ENCODE measurements around the gene PIP4K2A.

The PIP4K2A gene

GRCh38 chr10:22643116-22643515 lies 71.3 kb downstream of the PIP4K2A start:
- no peak for DNase-seq (ENCODE audit: low read depth in 2 of 3, low spot score in 1 of 3)

- no peak for DNase-seq (ENCODE audit: low read depth in 2 of 3, low spot score in 1 of 3)
Observed at GRCh38 chr10:22641743-22642142, 72.6 kb downstream of the PIP4K2A start.

GRCh38 chr10:22640359-22640758 lies 74.0 kb downstream of the PIP4K2A start:
- no peak for DNase-seq (ENCODE audit: low read depth in 2 of 3, low spot score in 1 of 3)

GRCh38 chr10:22638863-22639262 lies 75.5 kb downstream of the PIP4K2A start:
- DNase-seq (ENCODE audit: low read depth in 2 of 3, low spot score in 1 of 3): no peak

GRCh38 chr10:22637491-22637890 lies 76.9 kb downstream of the PIP4K2A start:
- DNase-seq (ENCODE audit: low read depth in 2 of 3, low spot score in 1 of 3): no peak

GRCh38 chr10:22635650-22636049 lies 78.7 kb downstream of the PIP4K2A start:
- no peak for DNase-seq (ENCODE audit: low read depth in 2 of 3, low spot score in 1 of 3)

- no peak for DNase-seq (ENCODE audit: low read depth in 2 of 3, low spot score in 1 of 3)
Observed at GRCh38 chr10:22634606-22635459, 79.5 kb downstream of the PIP4K2A start.

GRCh38 chr10:22634093-22634492 lies 80.3 kb downstream of the PIP4K2A start:
- DNase-seq (ENCODE audit: low read depth in 2 of 3, low spot score in 1 of 3): no peak

- no peak for DNase-seq (ENCODE audit: low read depth in 2 of 3, low spot score in 1 of 3)
Observed at GRCh38 chr10:22633528-22633927, 80.8 kb downstream of the PIP4K2A start.

GRCh38 chr10:22633106-22633505 lies 81.3 kb downstream of the PIP4K2A start:
- DNase-seq (ENCODE audit: low read depth in 2 of 3, low spot score in 1 of 3): no peak

- DNase-seq (ENCODE audit: low read depth in 2 of 3, low spot score in 1 of 3): no peak
Observed at GRCh38 chr10:22631646-22632278, 82.6 kb downstream of the PIP4K2A start.

GRCh38 chr10:22631185-22631584 lies 83.2 kb downstream of the PIP4K2A start:
- DNase-seq (ENCODE audit: low read depth in 2 of 3, low spot score in 1 of 3): no peak

- no peak for DNase-seq (ENCODE audit: low read depth in 2 of 3, low spot score in 1 of 3)
Observed at GRCh38 chr10:22630234-22631174, 83.9 kb downstream of the PIP4K2A start.

GRCh38 chr10:22629852-22630233 lies 84.5 kb downstream of the PIP4K2A start:
- no peak for DNase-seq (ENCODE audit: low read depth in 2 of 3, low spot score in 1 of 3)

GRCh38 chr10:22629126-22629525 lies 85.3 kb downstream of the PIP4K2A start:
- no peak for DNase-seq (ENCODE audit: low read depth in 2 of 3, low spot score in 1 of 3)

GRCh38 chr10:22628309-22628708 lies 86.1 kb downstream of the PIP4K2A start:
- DNase-seq (ENCODE audit: low read depth in 2 of 3, low spot score in 1 of 3): no peak

- DNase-seq (ENCODE audit: low read depth in 2 of 3, low spot score in 1 of 3): no peak
Observed at GRCh38 chr10:22626784-22627183, 87.6 kb downstream of the PIP4K2A start.

- DNase-seq (ENCODE audit: low read depth in 2 of 3, low spot score in 1 of 3): no peak
Observed at GRCh38 chr10:22625516-22626290, 88.7 kb downstream of the PIP4K2A start.

- no peak for DNase-seq (ENCODE audit: low read depth in 2 of 3, low spot score in 1 of 3)
Observed at GRCh38 chr10:22624287-22624738, 90.1 kb downstream of the PIP4K2A start.

GRCh38 chr10:22623633-22624253 lies 90.6 kb downstream of the PIP4K2A start:
- DNase-seq (ENCODE audit: low read depth in 2 of 3, low spot score in 1 of 3): no peak
